Common myeloid progenitor, CD34-positive (primary cell): ENCODE data around the gene THEM5.

Experiments used
- CTCF ChIA-PET: fragments of 350-600 bp; sonication (Branson Sonifier 250); formaldehyde crosslinking; loops from one replicate; lab custom pipeline; 2021; ENCODE audit warnings: antibody characterized with exemption; lab: Charles Lee
- POLR2A ChIA-PET: fragments of 350-600 bp; sonication (Branson Sonifier 250); formaldehyde crosslinking; loops from one replicate; lab custom pipeline; 2021; ENCODE audit warnings: antibody characterized with exemption; lab: Charles Lee
- DNase-seq, 3 donors: peaks; one replicate each; pipeline versions ENCODE4 v3.0.0 to v3.0.0-alpha.2; 2013
- H3K27ac ChIP-seq, 2 experiments: 1 replicate in 1 of 2; 2 replicates in 1 of 2; pipeline ENCODE4 v1.7.0; 2013; ENCODE audit warnings: inconsistent platforms in 2 of 2, low read length in 2 of 2, mild to moderate bottlenecking in 2 of 2, low read depth in 1 of 2, moderate library complexity in 1 of 2; ENCODE audit not compliant: severe bottlenecking in 2 of 2, insufficient read depth in 1 of 2, poor library complexity in 1 of 2
- H3K27me3 ChIP-seq, 5 experiments: replicated peaks in 2 of 5; 1 replicate in 3 of 5; 2 replicates in 2 of 5; pipeline versions ENCODE4 v1.6.1 to v1.7.0; 2013; ENCODE audit warnings: low read length in 4 of 5, mild to moderate bottlenecking in 2 of 5, moderate library complexity in 2 of 5, inconsistent platforms in 1 of 5; ENCODE audit not compliant: insufficient read depth in 5 of 5, control insufficient read depth in 4 of 5
- H3K36me3 ChIP-seq, 4 experiments: 1 replicate in 2 of 4; 2 replicates in 2 of 4; pipeline versions ENCODE4 v1.6.1 to v1.7.0; 2013; ENCODE audit warnings: low read length in 3 of 4, control low read depth in 1 of 4, mild to moderate bottlenecking in 1 of 4; ENCODE audit not compliant: control insufficient read depth in 4 of 4, insufficient read depth in 4 of 4
- H3K4me1 ChIP-seq, 4 experiments: 1 replicate in 3 of 4; 2 replicates in 1 of 4; pipeline versions ENCODE4 v1.6.1 to v1.7.1; 2013; ENCODE audit warnings: low read length in 3 of 4, mild to moderate bottlenecking in 3 of 4, control low read depth in 1 of 4, inconsistent platforms in 1 of 4, moderate library complexity in 1 of 4; ENCODE audit not compliant: control insufficient read depth in 4 of 4, insufficient read depth in 4 of 4; ENCODE audit errors: control extremely low read depth in 1 of 4
- H3K4me3 ChIP-seq, 7 experiments: 1 replicate in 4 of 7; 2 replicates in 3 of 7; pipeline versions ENCODE4 v1.5.1 to v1.7.0; 2013; ENCODE audit warnings: mild to moderate bottlenecking in 7 of 7, low read length in 6 of 7, moderate library complexity in 6 of 7, inconsistent platforms in 2 of 7, low read depth in 2 of 7, control low read depth in 1 of 7; ENCODE audit not compliant: insufficient read depth in 4 of 7, control insufficient read depth in 1 of 7; ENCODE audit errors: extremely low read depth in 1 of 7
- H3K9me3 ChIP-seq, 5 experiments: 1 replicate in 4 of 5; 2 replicates in 1 of 5; pipeline versions ENCODE4 v1.6.1 to v1.7.1; 2013; ENCODE audit warnings: low read length in 4 of 5, mild to moderate bottlenecking in 2 of 5, inconsistent platforms in 1 of 5, low read depth in 1 of 5, moderate library complexity in 1 of 5; ENCODE audit not compliant: control insufficient read depth in 4 of 5, insufficient read depth in 2 of 5; ENCODE audit errors: control extremely low read depth in 1 of 5
- WGBS: methylation state at CpG from one replicate; pipeline ENCODE4 v1.1.5; 2013; ENCODE audit not compliant: insufficient coverage; 5-methylcytosine and 5-hydroxymethylcytosine counted together

THEM5 gene

GRCh38 chr1:151846062-151846568 lies 7.4 kb downstream of the THEM5 start:
- CTCF ChIA-PET = interaction anchor here (0.6 to 3.4 kb wide), 7 partner anchors 9 to 153 kb away, joined by 3 to 17 read pairs (median 4); no protein-coding TSS in a partner anchor
- no peak overlapping the region for H3K4me3 ChIP-seq
- WGBS = 68% methylated on average over 6 of the region's 6 CpGs

GRCh38 chr1:151843398-151843797 lies 10.1 kb downstream of the THEM5 start:
- DNase-seq = peak in 2 of 3 donors; percentile 75 to 85

More at GRCh38 chr1:151846062-151846568, 7.4 kb downstream of the THEM5 start:
- Histone ChIP-seq H3K9me3 (no peaks in the 10 kb centered on the region), H3K27me3 (no peaks in the 10 kb centered on the region), H3K27ac (no peak overlapping the region), H3K36me3 (no peaks in the 10 kb centered on the region), H3K4me1 (peaks cover 0 to 47% (median 22%) of the 10 kb centered on the region in 4 experiments)
- peak in 2 of 3 donors; percentile 48 to 62 for DNase-seq
- POLR2A ChIA-PET = no interaction called here

GRCh38 chr1:151841141-151841540 lies 12.4 kb downstream of the THEM5 start:
- ChIA-PET CTCF (interaction anchor here (0.6 to 1.9 kb wide), 6 partner anchors 8 to 1889 kb away, joined by 3 to 5 read pairs (median 4); no protein-coding TSS in a partner anchor), POLR2A (no interaction called here)
- peaks cover 0 to 42% (median 24%) of the 10 kb centered on the region in 5 experiments for H3K27me3 ChIP-seq
- H3K36me3 ChIP-seq = no peaks in the 10 kb centered on the region
- no peak overlapping the region for H3K27ac ChIP-seq
- no peaks in the 10 kb centered on the region for H3K9me3 ChIP-seq
- no peak for DNase-seq
- 100% methylated on average over 2 of the region's 2 CpGs for WGBS
- H3K4me3 ChIP-seq = no peak overlapping the region
- peaks cover 0 to 53% (median 41%) of the 10 kb centered on the region in 4 experiments for H3K4me1 ChIP-seq

More at GRCh38 chr1:151843398-151843797, 10.1 kb downstream of the THEM5 start:
- no peaks in the 10 kb centered on the region for H3K36me3 ChIP-seq
- H3K4me3 ChIP-seq = no peak overlapping the region
- peaks cover 0 to 24% (median 15%) of the 10 kb centered on the region in 5 experiments for H3K27me3 ChIP-seq
- H3K27ac ChIP-seq = no peak overlapping the region
- WGBS = no CpG with 5 or more reads among the region's 2 CpGs
- ChIA-PET POLR2A (no interaction called here), CTCF (interaction anchor here (0.9 to 1.5 kb wide), 3 partner anchors 9 to 38 kb away, joined by 3 to 4 read pairs (median 3); no protein-coding TSS in a partner anchor)
- H3K4me1 ChIP-seq = peaks cover 0 to 48% (median 31%) of the 10 kb centered on the region in 4 experiments
- H3K9me3 ChIP-seq = no peaks in the 10 kb centered on the region

- CTCF ChIA-PET = interaction anchor here (0.7 to 1.9 kb wide), 6 partner anchors 9 to 106 kb away, joined by 3 to 5 read pairs (median 4); partner anchors contain the start of gene THEM5
- Histone ChIP-seq H3K9me3 (no peaks in the 10 kb centered on the region), H3K27ac (no peak overlapping the region), H3K4me1 (peaks cover 0 to 52% (median 44%) of the 10 kb centered on the region in 4 experiments), H3K36me3 (no peaks in the 10 kb centered on the region), H3K27me3 (peaks cover 0 to 42% (median 24%) of the 10 kb centered on the region in 5 experiments), H3K4me3 (peak overlapping the region in 2 of 7 experiments; percentile 65 to 67)
- no peak for DNase-seq
- POLR2A ChIA-PET = interaction anchor here (0.6 kb wide), 1 partner anchor 95 kb away, joined by 4 read pairs; no protein-coding TSS in a partner anchor
Measured at GRCh38 chr1:151840421-151840820, 13.1 kb downstream of the THEM5 start.

- peaks cover 0 to 42% (median 24%) of the 10 kb centered on the region in 5 experiments for H3K27me3 ChIP-seq
- CTCF ChIA-PET = interaction anchor here (0.6 to 1.9 kb wide), 8 partner anchors 9 to 105 kb away, joined by 3 to 5 read pairs (median 4); partner anchors contain the start of gene THEM5
- no peaks in the 10 kb centered on the region for H3K36me3 ChIP-seq
- peaks cover 0 to 51% (median 44%) of the 10 kb centered on the region in 4 experiments for H3K4me1 ChIP-seq
- no peaks in the 10 kb centered on the region for H3K9me3 ChIP-seq
- peak within 1 kb of the TSS in 6 of 7 experiments; percentile 25 to 67 (median 48) for H3K4me3 ChIP-seq
- H3K27ac ChIP-seq = no peak within 1 kb of the TSS
- 2% methylated on average over 36 of the region's 47 CpGs for WGBS
- POLR2A ChIA-PET = interaction anchor here (0.6 kb wide), 1 partner anchor 94 kb away, joined by 4 read pairs; no protein-coding TSS in a partner anchor
- DNase-seq = peak; percentile 49 to 86 (median 84)
Measured at GRCh38 chr1:151839457-151840403, 13.8 kb downstream of the THEM5 start, which contains the start of gene C2CD4D. C2CD4D (minus strand) TSS chr1:151839820; CDS start chr1:151838989, 831 bp downstream.

GRCh38 chr1:151839082-151839412 lies 14.5 kb downstream of the THEM5 start:
- H3K9me3 ChIP-seq = no peaks in the 10 kb centered on the region
- 8% methylated on average over 16 of the region's 16 CpGs for WGBS
- CTCF ChIA-PET = no interaction called here
- peak overlapping the region in 6 of 7 experiments; percentile 20 to 67 (median 44) for H3K4me3 ChIP-seq
- no peak for DNase-seq
- H3K4me1 ChIP-seq = peaks cover 0 to 49% (median 45%) of the 10 kb centered on the region in 4 experiments
- no peak overlapping the region for H3K27ac ChIP-seq
- peaks cover 0 to 42% (median 24%) of the 10 kb centered on the region in 5 experiments for H3K27me3 ChIP-seq
- no peaks in the 10 kb centered on the region for H3K36me3 ChIP-seq
- POLR2A ChIA-PET = no interaction called here
